ES-I3 (cell line): Measurements from ENCODE around the gene CELSR1.

Experiments
- H3K36me3 ChIP-seq: 2 replicates; pipeline ENCODE4 v1.6.1; 2013; ENCODE audit warnings: mild to moderate bottlenecking, low read length, control low read depth, moderate library complexity; ENCODE audit not compliant: insufficient read depth
- H3K4me1 ChIP-seq: 2 replicates; pipeline ENCODE4 v1.6.1; 2013; ENCODE audit warnings: mild to moderate bottlenecking, control low read depth, low read length; ENCODE audit not compliant: insufficient read depth
- H3K9ac ChIP-seq: 2 replicates; pipeline ENCODE4 v1.6.1; 2013; ENCODE audit warnings: low read depth, mild to moderate bottlenecking, low read length, moderate library complexity
- H3K9me3 ChIP-seq: 2 replicates; pipeline ENCODE4 v1.6.1; 2013; ENCODE audit warnings: mild to moderate bottlenecking, low read length, moderate library complexity; ENCODE audit not compliant: control insufficient read depth, insufficient read depth

Gene CELSR1

DNA sequence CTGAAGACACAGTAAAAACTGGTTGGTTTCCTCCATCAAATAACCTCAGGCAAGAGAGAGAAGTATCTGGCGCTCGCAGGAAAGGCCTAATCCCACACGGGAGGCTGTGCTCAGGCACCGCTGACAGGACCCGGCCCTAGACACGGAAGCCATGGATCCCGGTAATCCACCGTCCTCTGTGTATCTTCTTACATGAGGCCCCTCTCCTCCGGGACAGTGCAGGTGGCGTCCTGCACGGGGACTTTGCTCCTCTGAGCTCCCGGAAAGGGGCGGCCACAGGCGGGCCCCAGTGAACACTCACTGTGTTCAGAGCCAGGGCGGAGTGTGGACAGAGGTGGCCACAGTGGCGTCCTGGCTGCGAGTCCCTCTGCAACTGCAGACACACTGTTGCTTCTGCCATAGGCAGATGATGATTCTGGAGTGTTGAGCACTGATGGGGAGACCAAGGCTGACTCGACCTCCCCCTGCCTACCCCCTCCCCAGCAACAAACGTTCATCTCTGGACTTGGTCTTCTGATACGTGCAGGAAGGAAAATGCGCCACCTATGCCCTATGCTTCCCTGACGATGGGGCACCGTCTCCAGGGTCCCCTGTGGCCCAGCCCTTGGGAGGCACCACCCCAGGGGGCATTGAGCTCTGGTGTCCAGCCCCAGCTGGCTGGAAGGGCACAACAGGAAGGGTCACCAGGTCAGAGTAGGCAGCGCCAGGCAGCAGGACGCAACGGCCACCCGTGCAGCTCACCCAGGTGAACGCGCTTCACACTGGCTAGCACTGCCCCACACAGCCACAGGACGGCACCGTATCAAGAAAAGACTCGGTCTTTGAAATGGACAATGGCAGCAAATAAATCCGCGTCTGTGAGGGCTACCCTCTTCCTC, 106.2 kb downstream of the CELSR1 start:
- Histone ChIP-seq H3K9me3 (no peaks in the 10 kb centered on the region), H3K36me3 (no peaks in the 10 kb centered on the region), H3K9ac (no peak overlapping the region), H3K4me1 (no peaks in the 10 kb centered on the region)

- peaks cover 3% of the 10 kb centered on the region; the same call in 1 of the 2 replicates for H3K9me3 ChIP-seq
- no peaks in the 10 kb centered on the region for H3K36me3 ChIP-seq
- H3K4me1 ChIP-seq, result no peaks in the 10 kb centered on the region
- no peak overlapping the region for H3K9ac ChIP-seq
Observed at GRCh38 chr22:46429325-46429853, 108.0 kb downstream of the CELSR1 start.

DNA sequence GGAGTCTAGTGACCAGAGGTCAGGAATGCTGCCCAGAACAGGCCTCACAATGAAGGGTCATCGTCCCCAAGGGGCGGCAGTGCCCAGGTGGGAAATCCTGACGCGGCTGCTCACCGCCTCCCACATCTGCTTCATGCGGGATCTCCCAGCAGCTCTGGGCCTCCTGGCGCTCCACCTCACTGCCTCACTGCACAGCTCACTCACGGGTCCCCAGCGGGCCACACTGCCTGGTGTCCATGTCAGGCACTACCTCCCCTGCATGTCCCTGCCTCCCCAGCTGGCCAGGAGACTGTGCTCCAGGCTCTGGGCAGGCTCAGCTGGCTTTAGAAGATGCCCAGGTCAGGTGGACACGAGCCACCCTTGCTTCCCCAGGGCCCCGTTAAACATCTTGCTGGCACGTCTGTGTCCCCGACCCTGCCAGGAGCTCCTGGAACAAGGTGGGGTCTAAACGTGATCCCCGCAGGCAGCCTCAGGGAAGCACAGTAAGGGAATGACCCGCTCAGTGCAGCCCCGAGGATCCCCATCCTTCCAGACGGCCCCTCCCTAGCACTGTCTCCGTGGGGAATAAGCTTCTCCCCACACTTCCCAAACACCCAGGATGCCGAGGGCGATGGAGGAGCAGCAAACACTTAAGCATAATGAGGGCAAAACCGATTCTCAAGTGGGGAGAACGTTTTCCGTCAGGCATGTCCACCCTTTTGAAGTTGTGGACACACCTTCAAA, 108.7 kb downstream of the CELSR1 start:
- no peaks in the 10 kb centered on the region for H3K36me3 ChIP-seq
- no peak overlapping the region for H3K9ac ChIP-seq
- no peaks in the 10 kb centered on the region for H3K4me1 ChIP-seq
- H3K9me3 ChIP-seq, result peaks cover 3% of the 10 kb centered on the region; the same call in 1 of the 2 replicates

- Histone ChIP-seq H3K9ac (no peak overlapping the region), H3K4me1 (no peaks in the 10 kb centered on the region), H3K9me3 (peaks cover 3% of the 10 kb centered on the region; the same call in 1 of the 2 replicates), H3K36me3 (no peaks in the 10 kb centered on the region)
Observed at GRCh38 chr22:46428171-46428570, 109.2 kb downstream of the CELSR1 start.

- peaks cover 3% of the 10 kb centered on the region; the same call in 1 of the 2 replicates for H3K9me3 ChIP-seq
- no peaks in the 10 kb centered on the region for H3K36me3 ChIP-seq
- H3K4me1 ChIP-seq, result no peaks in the 10 kb centered on the region
- H3K9ac ChIP-seq, result no peak overlapping the region
Observed at GRCh38 chr22:46425016-46425415, 112.4 kb downstream of the CELSR1 start.

- Histone ChIP-seq H3K4me1 (no peaks in the 10 kb centered on the region), H3K9me3 (peaks cover 3% of the 10 kb centered on the region; the same call in 1 of the 2 replicates), H3K36me3 (no peaks in the 10 kb centered on the region), H3K9ac (no peak overlapping the region)
Observed at GRCh38 chr22:46424496-46424895, 112.9 kb downstream of the CELSR1 start.

- no peaks in the 10 kb centered on the region for H3K4me1 ChIP-seq
- no peaks in the 10 kb centered on the region for H3K36me3 ChIP-seq
- H3K9me3 ChIP-seq, result peaks cover 3% of the 10 kb centered on the region; the same call in 1 of the 2 replicates
- H3K9ac ChIP-seq, result no peak overlapping the region
Observed at GRCh38 chr22:46422896-46423295, 114.5 kb downstream of the CELSR1 start.

GRCh38 chr22:46421267-46421666, 116.2 kb downstream of the CELSR1 start:
- Histone ChIP-seq H3K4me1 (no peaks in the 10 kb centered on the region), H3K36me3 (no peaks in the 10 kb centered on the region), H3K9ac (no peak overlapping the region)

DNA sequence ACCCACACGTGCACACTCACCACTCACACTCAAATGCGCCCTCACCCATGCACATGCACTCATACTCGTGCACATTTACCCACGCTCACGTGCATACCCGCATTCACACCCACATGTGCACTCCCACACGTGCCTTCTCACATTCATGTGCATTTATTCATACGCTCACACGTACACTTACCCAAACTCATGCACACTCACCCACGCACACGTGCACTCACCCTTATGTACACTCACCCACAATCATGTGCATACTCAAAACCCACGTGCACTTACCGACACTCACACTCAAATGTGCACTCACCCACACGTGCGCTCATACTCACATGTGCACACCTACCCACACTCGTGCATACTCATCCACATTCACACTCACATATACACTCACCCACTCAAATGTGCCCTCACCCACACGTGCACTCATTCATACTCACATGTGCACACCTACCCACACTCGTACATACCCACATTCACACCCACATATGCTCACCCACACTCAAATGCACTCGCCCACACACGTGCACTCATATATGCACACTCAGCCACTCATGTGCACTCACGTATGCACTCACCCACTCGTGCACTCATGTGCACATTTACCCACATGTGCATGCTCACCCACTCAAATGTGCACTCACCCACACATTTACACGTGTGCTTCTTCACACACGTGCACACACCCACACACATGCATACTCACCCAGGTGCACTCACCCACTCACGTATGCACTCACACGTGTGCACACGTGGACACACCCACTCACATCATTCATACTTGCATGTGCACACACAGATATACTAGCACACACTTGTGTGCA, 117.5 kb downstream of the CELSR1 start:
- Histone ChIP-seq H3K9ac (no peak overlapping the region), H3K36me3 (no peaks in the 10 kb centered on the region), H3K9me3 (no peaks in the 10 kb centered on the region), H3K4me1 (no peaks in the 10 kb centered on the region)

More at GRCh38 chr22:46421267-46421666, 116.2 kb downstream of the CELSR1 start:
- peaks cover 3% of the 10 kb centered on the region; the same call in 1 of the 2 replicates for H3K9me3 ChIP-seq

- H3K9ac ChIP-seq, result no peak overlapping the region
- no peaks in the 10 kb centered on the region for H3K36me3 ChIP-seq
- no peaks in the 10 kb centered on the region for H3K4me1 ChIP-seq
- H3K9me3 ChIP-seq, result no peaks in the 10 kb centered on the region
Observed at GRCh38 chr22:46418827-46419226, 118.6 kb downstream of the CELSR1 start.

DNA sequence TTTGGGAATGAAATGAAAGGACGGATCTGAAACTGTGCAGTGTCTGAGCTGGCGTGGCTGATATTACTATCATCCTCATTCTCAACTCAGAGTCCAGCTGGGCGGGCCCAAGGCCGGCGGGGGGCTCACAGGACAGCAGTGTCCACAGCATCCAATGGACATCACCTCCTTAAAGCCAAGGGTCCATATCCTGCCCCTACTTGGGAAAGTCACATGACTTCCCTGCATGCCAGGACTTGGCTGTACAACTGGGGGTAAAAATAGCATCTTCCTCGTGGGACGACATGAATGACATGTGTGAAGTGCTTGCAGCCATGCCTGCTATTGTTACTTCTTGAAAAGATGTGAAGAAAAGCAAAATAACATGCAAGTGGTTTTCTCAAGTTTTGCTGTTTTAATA, 119.7 kb downstream of the CELSR1 start:
- no peak overlapping the region for H3K9ac ChIP-seq
- H3K9me3 ChIP-seq, result no peaks in the 10 kb centered on the region
- H3K4me1 ChIP-seq, result no peaks in the 10 kb centered on the region
- no peaks in the 10 kb centered on the region for H3K36me3 ChIP-seq

- no peaks in the 10 kb centered on the region for H3K4me1 ChIP-seq
- H3K36me3 ChIP-seq, result no peaks in the 10 kb centered on the region
- H3K9me3 ChIP-seq, result no peaks in the 10 kb centered on the region
- no peak overlapping the region for H3K9ac ChIP-seq
Observed at GRCh38 chr22:46416891-46417580, 120.4 kb downstream of the CELSR1 start.

DNA sequence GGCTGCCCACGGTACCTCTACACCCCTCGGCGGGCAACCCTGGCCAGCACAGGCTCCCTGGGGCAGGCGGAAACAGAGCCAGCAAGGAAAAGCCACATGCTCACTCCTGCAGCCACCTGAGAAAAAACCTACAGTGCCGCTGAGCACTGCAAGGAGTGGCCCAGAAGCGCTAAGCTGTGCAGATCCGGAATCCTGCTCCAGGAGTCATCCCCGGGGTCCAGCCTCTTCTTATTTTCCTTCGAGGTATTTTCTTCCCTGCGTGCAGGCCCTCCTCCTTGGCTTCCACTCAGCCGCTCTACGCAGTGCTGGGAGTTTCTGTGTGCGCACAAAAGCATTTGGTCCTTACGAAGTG, 120.9 kb downstream of the CELSR1 start:
- no peak overlapping the region for H3K9ac ChIP-seq
- no peaks in the 10 kb centered on the region for H3K4me1 ChIP-seq
- H3K36me3 ChIP-seq, result no peaks in the 10 kb centered on the region
- no peaks in the 10 kb centered on the region for H3K9me3 ChIP-seq
